IMR-90 (cell line): ENCODE data around the gene ADAMTSL1. TPM values are rescaled to one million over a fixed set of nuclear protein-coding genes. Genes with fewer than 3 reads are reported as not detected.

ENCODE experiments used
- ATAC-seq: fragments of 200-7000 bp; cut with Tn5 transposase; 2 replicates; pipeline ENCODE4 v1.9.1; 2020; ENCODE audit warnings: low read depth, mild to moderate bottlenecking, moderate library complexity
- BruUV-seq: library from RNA; stranded (reverse); fragments of 400-500 nt; replicated peaks from 2 replicates; lab custom pipeline; 2021; lab: Mats Ljungman, UMichigan
- CTCF ChIA-PET: fragments of 300-600 bp; formaldehyde crosslinking; extraction: SDS; loops from one replicate; lab custom pipeline; 2021; ENCODE audit warnings: antibody characterized with exemption; lab: Yijun Ruan, JAX
- POLR2A ChIA-PET: fragments of 300-600 bp; sonication (Branson Sonifier 250); formaldehyde crosslinking; loops from one replicate; lab custom pipeline; 2022; ENCODE audit warnings: antibody characterized with exemption; ENCODE audit not compliant: unreplicated experiment; lab: Charles Lee
- DNase-seq: peaks from one replicate; pipeline ENCODE4 v3.0.0; 2013
- H2AFZ ChIP-seq: replicated peaks from 2 replicates; pipeline ENCODE3; 2013; ENCODE audit warnings: low read length, mild to moderate bottlenecking; ENCODE audit not compliant: poor library complexity
- H2AK5ac ChIP-seq: 2 replicates; pipeline ENCODE4 v1.6.1; 2013; ENCODE audit warnings: low read depth, low read length, inconsistent platforms
- H2AK9ac ChIP-seq: replicated peaks from 2 replicates; pipeline ENCODE3; 2013; ENCODE audit warnings: mild to moderate bottlenecking, low read depth, low read length, moderate library complexity; ENCODE audit not compliant: poor library complexity
- H2BK120ac ChIP-seq: 2 replicates; pipeline ENCODE4 v1.6.1; 2013; ENCODE audit warnings: low read depth, low read length, inconsistent platforms
- H2BK15ac ChIP-seq: 3 replicates; pipeline ENCODE4 v1.6.1; 2013; ENCODE audit warnings: low read depth, low read length, inconsistent platforms
- H2BK20ac ChIP-seq: 2 replicates; pipeline ENCODE4 v1.6.1; 2013; ENCODE audit warnings: low read depth, mild to moderate bottlenecking, inconsistent platforms, low read length, moderate library complexity
- H2BK5ac ChIP-seq: 2 replicates; pipeline ENCODE4 v1.6.1; 2013; ENCODE audit warnings: mild to moderate bottlenecking, low read depth, low read length, inconsistent platforms; ENCODE audit not compliant: poor library complexity, severe bottlenecking
- H3K14ac ChIP-seq: replicated peaks from 2 replicates; pipeline ENCODE4 v1.6.1; 2013; ENCODE audit warnings: low read depth, low read length, inconsistent platforms
- H3K18ac ChIP-seq: 2 replicates; pipeline ENCODE4 v1.6.1; 2013; ENCODE audit warnings: low read depth, low read length, control low read depth
- H3K23ac ChIP-seq: 2 replicates; pipeline ENCODE4 v1.6.1; 2013; ENCODE audit warnings: low read depth, low read length, inconsistent platforms
- H3K27ac ChIP-seq: 2 replicates; pipeline ENCODE4 v1.5.1; 2013; ENCODE audit warnings: mild to moderate bottlenecking, control low read depth, low read length; ENCODE audit not compliant: insufficient read depth
- H3K27me3 ChIP-seq: 2 replicates; pipeline ENCODE4 v1.6.1; 2013; ENCODE audit warnings: low read length; ENCODE audit not compliant: control insufficient read depth, insufficient read depth
- H3K36me3 ChIP-seq: 2 replicates; pipeline ENCODE4 v1.6.1; 2013; ENCODE audit warnings: low read length, mixed read lengths; ENCODE audit not compliant: control insufficient read depth, insufficient read depth
- H3K4ac ChIP-seq: 2 replicates; pipeline ENCODE4 v1.6.1; 2013; ENCODE audit warnings: low read depth, low read length, inconsistent platforms
- H3K4me1 ChIP-seq: 2 replicates; pipeline ENCODE4 v1.6.1; 2013; ENCODE audit warnings: low read length, mixed read lengths; ENCODE audit not compliant: control insufficient read depth, insufficient read depth
- H3K4me2 ChIP-seq: 2 replicates; pipeline ENCODE4 v1.6.1; 2013; ENCODE audit warnings: low read depth, mild to moderate bottlenecking, control low read depth, low read length, moderate library complexity
- H3K4me3 ChIP-seq: 2 replicates; pipeline ENCODE4 v1.5.1; 2013; ENCODE audit warnings: low read depth, mild to moderate bottlenecking, control low read depth, low read length, moderate library complexity; ENCODE audit not compliant: insufficient read depth
- H3K56ac ChIP-seq: 2 replicates; pipeline ENCODE4 v1.6.1; 2013; ENCODE audit warnings: low read length, inconsistent platforms; ENCODE audit not compliant: insufficient read depth; ENCODE audit errors: extremely low read depth
- H3K79me1 ChIP-seq, 2 experiments: 2 replicates each; pipeline ENCODE4 v1.6.1; 2013; ENCODE audit warnings: low read length in 2 of 2, inconsistent platforms in 1 of 2, low read depth in 1 of 2
- H3K9ac ChIP-seq: 2 replicates; pipeline ENCODE4 v1.6.1; 2013; ENCODE audit warnings: low read depth, low read length, control low read depth
- H3K9me1 ChIP-seq: 2 replicates; pipeline ENCODE4 v1.6.1; 2013; ENCODE audit warnings: low read length, inconsistent platforms; ENCODE audit not compliant: insufficient read depth
- H3K9me3 ChIP-seq: 2 replicates; pipeline ENCODE4 v1.6.1; 2013; ENCODE audit warnings: low read length; ENCODE audit not compliant: control insufficient read depth, insufficient read depth
- H4K20me1 ChIP-seq: 2 replicates; pipeline ENCODE4 v1.6.1; 2013; ENCODE audit warnings: low read length, inconsistent platforms; ENCODE audit not compliant: insufficient read depth
- H4K5ac ChIP-seq: 2 replicates; pipeline ENCODE4 v1.6.1; 2013; ENCODE audit warnings: mild to moderate bottlenecking, low read depth, low read length, control low read depth
- H4K8ac ChIP-seq, 2 experiments: 2 replicates each; pipeline ENCODE4 v1.6.1; 2013; ENCODE audit warnings: low read depth in 2 of 2, low read length in 2 of 2, control low read depth in 1 of 2, inconsistent platforms in 1 of 2
- H4K91ac ChIP-seq: 2 replicates; pipeline ENCODE4 v1.6.1; 2013; ENCODE audit warnings: low read depth, low read length, inconsistent platforms; ENCODE audit not compliant: insufficient read depth
- ELK1 ChIP-seq: fragments of 150-350 bp; IDR thresholded peaks from 2 replicates; pipeline ENCODE4 v1.6.1; 2016; ENCODE audit warnings: low read depth, mild to moderate bottlenecking, low read length, moderate library complexity, borderline replicate concordance
- MAZ ChIP-seq: IDR thresholded peaks from 2 replicates; pipeline ENCODE4 v1.6.1; 2012; ENCODE audit warnings: low read depth, mild to moderate bottlenecking, low read length, improper control_type of control experiment, moderate library complexity, borderline replicate concordance
- MXI1 ChIP-seq: IDR thresholded peaks from 2 replicates; pipeline ENCODE4 v1.6.1; 2012; ENCODE audit warnings: low read depth, mild to moderate bottlenecking, low read length, moderate library complexity, borderline replicate concordance
- POLR2A ChIP-seq: IDR thresholded peaks from 2 replicates; pipeline ENCODE4 v1.6.1; 2012; ENCODE audit warnings: mild to moderate bottlenecking, low read depth, low read length
- RAD21 ChIP-seq: IDR thresholded peaks from 2 replicates; pipeline ENCODE4 v1.6.1; 2012; ENCODE audit warnings: low read length, improper control_type of control experiment
- RCOR1 ChIP-seq: IDR thresholded peaks from 2 replicates; pipeline ENCODE4 v1.6.1; 2012; ENCODE audit warnings: mild to moderate bottlenecking, low read length, improper control_type of control experiment; ENCODE audit not compliant: insufficient replicate concordance
- RFX5 ChIP-seq: IDR thresholded peaks from 2 replicates; pipeline ENCODE4 v1.8.0; 2012; ENCODE audit warnings: low read depth, mild to moderate bottlenecking, low read length, moderate library complexity
- SMC3 ChIP-seq: fragments of 150-350 bp; IDR thresholded peaks from 2 replicates; pipeline ENCODE4 v1.6.1; 2016; ENCODE audit warnings: low read depth, mild to moderate bottlenecking, antibody characterized with exemption, low read length, moderate library complexity
- USF2 ChIP-seq: fragments of 150-350 bp; IDR thresholded peaks from 2 replicates; pipeline ENCODE4 v1.6.1; 2017; ENCODE audit warnings: mild to moderate bottlenecking, antibody characterized with exemption, low read length, low read depth
- WGBS, 2 experiments: methylation state at CpG; one replicate each; pipeline versions ENCODE4 v1.1.5 to v1.1.7; 2013; ENCODE audit warnings: missing lambda C conversion rate in 2 of 2; ENCODE audit not compliant: insufficient read length in 1 of 2; ENCODE audit errors: extremely low coverage in 2 of 2; 5-methylcytosine and 5-hydroxymethylcytosine counted together
- dilution Hi-C: fragments of 300-500 bp; cut with HindIII; formaldehyde crosslinking; loops from one replicate; pipeline ENCODE4 v1.14.3; 2018; ENCODE audit warnings: low sequenced_read_pairs; ENCODE audit not compliant: unreplicated experiment
- in situ Hi-C: fragments of 300-500 bp; cut with MboI; formaldehyde crosslinking; loops from 3 replicates; pipeline ENCODE4 v1.14.3; 2019; ENCODE audit warnings: low sequenced_read_pairs, inconsistent platforms, mixed read lengths
- intact Hi-C: fragments of 100-400 bp; cut with micrococcal nuclease; formaldehyde crosslinking; loops from 2 replicates; pipeline ENCODE4 v1.10.0; 2022
- polyA plus RNA-seq, 3 experiments: library from polyadenylated mRNA; depleted of rRNA; stranded (reverse); fragments of >200 nt; gene quantifications; 2 replicates each; pipeline ENCODE4 v1.2.3, GENCODE V29; 2012; ENCODE audit warnings: low replicate concordance in 1 of 3
- total RNA-seq: library from RNA; depleted of rRNA; stranded (reverse); fragments of >200 nt; gene quantifications from 2 replicates; pipeline ENCODE4 v1.2.3, GENCODE V29; 2012

The ADAMTSL1 gene
- total and polyA plus RNA-seq, 2 of the 4 experiments (the other 2 are of a cell fraction), result 38.2 to 62.2 TPM

- no peak overlapping the region for H3K18ac ChIP-seq
- no peaks in the 10 kb centered on the region for H3K79me1 ChIP-seq
- no peak overlapping the region for H3K4me3 ChIP-seq
- no peak overlapping the region for H2AFZ ChIP-seq
- H3K9me1 ChIP-seq, result no peaks in the 10 kb centered on the region
- no peak overlapping the region for H2BK5ac ChIP-seq
- WGBS, 2 experiments, result no CpG with 5 or more reads among the region's 2 CpGs
- no peak overlapping the region for H2BK15ac ChIP-seq
- H3K9ac ChIP-seq, result no peak overlapping the region
- H3K23ac ChIP-seq, result no peak overlapping the region
- no peak overlapping the region for H3K56ac ChIP-seq
- no peak overlapping the region for H3K27ac ChIP-seq
- ATAC-seq (no peak), DNase-seq (no peak)
- BruUV-seq, result no TSS peak
- H3K14ac ChIP-seq, result no peak overlapping the region
- no peak overlapping the region for H4K5ac ChIP-seq
- ChIA-PET CTCF (no interaction called here), POLR2A (no interaction called here)
- no peak overlapping the region for H4K91ac ChIP-seq
- H2AK5ac ChIP-seq, result no peak overlapping the region
- dilution Hi-C loops, result no loop called here
- H3K4ac ChIP-seq, result no peak overlapping the region
- no peaks in the 10 kb centered on the region; the same call in 1 of the 2 replicates for H3K4me1 ChIP-seq
- H2BK120ac ChIP-seq, result no peak overlapping the region
- H2BK20ac ChIP-seq, result no peak overlapping the region
- no peak overlapping the region for H4K8ac ChIP-seq
- H3K36me3 ChIP-seq, result no peaks in the 10 kb centered on the region
- no peak overlapping the region for H3K4me2 ChIP-seq
- in situ Hi-C loops, result no loop called here
- no peaks in the 10 kb centered on the region for H3K27me3 ChIP-seq
- H2AK9ac ChIP-seq, result no peak overlapping the region
- intact Hi-C loops, result no loop called here
- H3K9me3 ChIP-seq, result no peaks in the 10 kb centered on the region
- TF ChIP-seq MXI1, result no peak
- TF ChIP-seq RFX5, result no peak
- TF ChIP-seq RCOR1, result no peak
- TF ChIP-seq SMC3, result no peak
- no peak for TF ChIP-seq MAZ
- TF ChIP-seq ELK1, result no peak
- TF ChIP-seq POLR2A, result no peak
- TF ChIP-seq USF2, result no peak
- TF ChIP-seq RAD21, result no peak
- no peaks in the 10 kb centered on the region for H4K20me1 ChIP-seq
These were observed 43.0 kb downstream of the ADAMTSL1 start for GRCh38 chr9:18516965-18517364.
